Heart left ventricle (tissue), 13 donors: ENCODE results near the gene STIM2.

Experiments used
- CTCF ChIP-seq, 12 donors: fragments of 200-600 bp; sonication (generic) in 4 of 12; IDR thresholded peaks; one replicate each; pipeline versions ENCODE4 v1.5.0 to v1.8.0; 2018 to 2022; ENCODE audit warnings: antibody characterized with exemption in 12 of 12, mild to moderate bottlenecking in 5 of 12
- POLR2A ChIP-seq, 2 donors: fragments of 450-650 bp; IDR thresholded peaks; one replicate each; pipeline ENCODE4 v1.6.1; 2017; ENCODE audit warnings: antibody characterized with exemption in 2 of 2, mild to moderate bottlenecking in 2 of 2, moderate library complexity in 2 of 2
- donor health status: ischemic (EF 13 %, LVEDD 7.1; RV severe dilation, severe dysfunction).
- donor health status: DM: no; HTN: yes; CAD: no.
- donor health status: DM: no; HTN: no; CAD: no.
- donor health status: ischemic (EF 25% LVEDD 6.9; RV normal size, moderate dysfunction).
- donor health status: ischemic (EF 25% LVEDD 5.7; RV mildly dilated, moderate dysfunction).
- donor health status: ischemic (EF 35%, LVEDD 5.7; RV mildly dilated, moderate dysfunction).
- donor health status: nonischemic (EF 11% LVEDD 7.7; RV severe dilation, severe dysfunction).
- donor health status: DM: yes; HTN: yes; CAD: no.
- donor health status: PGD.
- donor health status: ischemic (EF 29% LVEDD 5.4; RV normal size, mild dysfunction).
- donor health status: nonischemic (EF 23%, LVEDD 6.1; RV moderate dilation, normal function).

- no peak for TF ChIP-seq CTCF (IDR thresholded peaks at IDR 0.05)
- TF ChIP-seq POLR2A (IDR thresholded peaks at IDR 0.05): no peak
These were observed 130.4 kb downstream of the STIM2 start for GRCh38 chr4:26991057-26991456.
